GM18502 (cell line): ENCODE data around the gene KANSL3.
"Not testable (repeated sequence)": the region's sequence is repeated elsewhere in the genome, so short reads cannot be mapped to it uniquely, and the experiment has no call there.

ENCODE experiments used
- ATAC-seq: cut with Tn5 transposase; IDR thresholded peaks from one replicate; pipeline ENCODE4 v1.9.1; 2021; ENCODE audit warnings: mild to moderate bottlenecking; ENCODE audit not compliant: unreplicated experiment, poor library complexity

KANSL3 gene

DNA sequence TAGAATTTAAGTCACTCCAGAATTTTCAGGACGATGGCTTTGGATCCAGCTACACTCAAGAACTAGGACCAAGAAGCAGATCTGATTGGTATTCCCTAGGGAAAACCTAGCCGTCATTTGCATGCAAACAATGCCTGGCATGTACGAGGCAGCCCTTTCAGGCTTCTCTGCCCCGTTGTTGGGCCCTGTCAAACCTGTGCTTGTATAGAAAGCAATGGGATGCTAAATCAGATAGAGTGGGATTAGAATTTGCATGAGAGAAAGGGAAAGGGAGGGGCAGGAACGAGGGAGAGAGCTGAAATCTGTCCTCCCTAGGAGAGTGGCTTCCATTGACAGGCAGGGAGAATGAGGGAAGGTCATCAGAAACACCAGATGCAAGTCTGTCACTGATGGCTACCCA is 73.0 kb downstream of the KANSL3 start:
- ATAC-seq: no peak

DNA sequence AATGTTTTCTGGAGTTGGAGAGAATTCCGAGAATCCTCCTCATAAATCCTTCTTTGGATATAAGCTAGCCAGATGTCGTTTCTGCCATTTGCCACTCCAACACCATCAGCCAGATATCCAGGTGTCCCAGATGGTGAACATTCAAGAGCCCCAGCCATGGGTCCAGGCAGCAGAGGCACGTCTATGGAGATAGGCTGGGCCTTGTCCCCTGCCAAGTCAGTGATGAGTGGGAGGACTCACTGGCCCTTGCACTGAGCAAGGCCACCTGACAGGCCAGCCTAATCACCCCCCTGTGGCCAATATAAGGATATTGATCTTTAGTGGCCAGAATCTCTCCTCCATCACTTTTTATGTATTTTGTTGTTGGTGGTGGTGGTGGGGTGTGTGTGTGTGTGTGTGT is 73.5 kb downstream of the KANSL3 start:
- no peak for ATAC-seq

DNA sequence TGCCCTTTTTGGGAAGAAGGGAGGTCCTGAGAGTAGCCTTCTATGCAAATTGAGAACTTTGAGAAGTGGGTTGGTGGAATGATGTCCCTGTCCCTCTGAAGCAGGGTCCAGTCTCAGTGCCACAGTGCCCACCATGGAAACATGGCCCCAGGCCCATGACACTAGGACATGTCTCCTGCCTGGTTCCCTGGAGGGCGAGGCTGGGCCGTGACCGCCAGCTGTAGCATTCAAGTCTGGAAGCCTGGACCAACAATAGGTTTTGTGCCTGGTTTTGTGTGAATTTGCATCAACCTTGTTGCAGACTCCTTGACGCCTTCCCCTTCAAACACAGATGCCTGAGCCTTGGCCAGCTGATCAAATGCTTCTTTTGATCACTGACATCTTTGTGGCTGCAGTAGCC is 74.1 kb downstream of the KANSL3 start:
- ATAC-seq: no peak

DNA sequence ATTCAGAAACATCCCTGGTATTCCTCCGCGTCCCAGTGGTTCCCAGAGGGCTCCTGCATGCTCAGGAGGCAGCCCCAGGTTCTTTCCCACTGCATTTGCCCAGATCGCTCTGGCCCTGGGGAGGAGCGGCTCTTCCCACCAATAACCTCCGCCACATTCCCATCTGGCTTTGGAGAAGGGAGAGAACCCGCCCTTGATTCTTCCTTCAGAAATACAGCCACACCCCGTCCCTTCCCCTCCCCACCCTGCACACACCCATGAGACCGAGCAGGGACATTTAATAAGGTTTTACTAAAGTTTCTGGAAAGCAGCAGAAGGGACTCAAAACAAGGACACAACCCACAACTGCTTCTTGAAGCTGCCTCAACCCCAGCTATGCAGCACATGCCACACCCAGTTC is 79.6 kb downstream of the KANSL3 start:
- ATAC-seq: no peak

DNA sequence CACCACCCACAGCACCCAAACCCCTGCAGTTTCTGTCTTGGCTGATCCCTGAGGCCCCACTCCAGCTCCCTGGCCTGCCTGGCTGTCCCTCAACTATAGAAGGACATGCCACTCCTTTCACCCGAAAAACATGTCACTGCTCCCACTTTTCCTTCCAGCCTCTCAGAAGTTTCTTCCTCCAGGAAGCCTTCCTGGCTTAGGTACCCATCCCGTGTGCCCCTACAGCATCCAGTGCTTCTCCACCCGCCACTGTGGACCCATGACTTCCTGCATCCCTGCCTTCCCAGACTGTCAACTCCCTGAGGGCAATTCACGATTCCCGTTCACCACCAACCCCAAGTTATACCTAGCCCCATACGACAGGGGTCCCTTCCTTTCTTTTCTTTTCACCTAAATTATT is 80.1 kb downstream of the KANSL3 start:
- ATAC-seq: no peak

DNA sequence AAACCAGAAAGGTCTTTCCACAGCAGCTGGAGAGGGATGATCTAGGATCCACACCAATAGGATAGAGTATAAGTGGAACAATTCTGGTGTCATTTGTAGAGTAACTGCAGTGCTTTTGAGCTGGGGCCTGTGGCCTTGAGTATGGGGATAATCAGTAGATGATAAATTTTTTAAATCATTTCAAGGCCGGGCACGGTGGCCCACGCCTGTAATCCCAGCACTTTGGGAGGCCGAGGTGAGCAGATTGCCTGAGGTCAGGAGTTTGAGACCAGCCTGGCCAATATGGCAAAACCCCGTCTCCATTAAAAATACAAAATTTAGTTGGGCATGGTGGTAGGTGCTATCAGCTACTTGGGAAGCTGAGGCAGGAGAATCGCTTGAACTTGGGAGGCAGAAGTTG is 80.7 kb downstream of the KANSL3 start:
- not testable (repeated sequence) for ATAC-seq

DNA sequence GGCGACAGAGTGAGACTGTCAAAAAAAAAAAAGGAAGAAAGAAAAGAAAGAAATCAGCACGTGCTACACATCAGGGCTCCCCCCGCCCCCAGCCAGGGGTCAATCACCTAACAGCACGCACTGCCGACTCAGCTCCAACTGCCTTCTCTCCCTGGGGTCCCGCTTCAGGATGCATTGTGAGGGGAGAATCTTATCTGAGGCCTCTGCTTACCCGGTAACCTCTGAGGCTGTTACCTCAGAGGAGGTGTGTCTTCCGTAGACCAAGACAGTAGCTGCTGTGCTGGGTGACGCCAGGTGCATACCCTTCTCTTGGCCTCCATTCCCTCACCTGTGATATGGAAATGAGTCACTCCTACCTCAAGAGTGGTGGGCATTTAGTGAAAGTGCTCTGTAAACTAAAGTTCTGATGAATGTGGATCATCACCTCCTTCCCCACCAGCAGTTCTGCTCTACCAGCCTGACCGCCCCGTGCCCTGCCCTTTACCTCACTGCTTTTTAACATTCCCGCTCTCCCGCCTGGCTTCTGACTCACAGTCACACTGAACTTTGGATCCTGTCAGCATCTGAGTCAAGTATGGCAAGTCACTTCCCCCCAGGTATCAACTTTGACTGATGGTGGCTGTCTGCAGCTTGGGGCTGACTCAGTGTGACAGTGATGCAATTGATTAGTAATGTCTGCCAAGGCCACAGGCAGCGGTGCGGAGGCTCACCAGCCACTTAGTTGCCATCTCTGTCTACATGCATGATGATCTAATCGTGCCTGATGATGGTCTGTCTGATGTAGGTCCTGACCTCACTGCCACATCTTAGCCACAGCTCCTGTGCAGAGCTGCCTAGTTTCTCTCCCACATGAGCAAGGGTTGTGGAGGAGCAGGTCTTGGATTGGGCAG is 81.4 kb downstream of the KANSL3 start:
- no peak for ATAC-seq

DNA sequence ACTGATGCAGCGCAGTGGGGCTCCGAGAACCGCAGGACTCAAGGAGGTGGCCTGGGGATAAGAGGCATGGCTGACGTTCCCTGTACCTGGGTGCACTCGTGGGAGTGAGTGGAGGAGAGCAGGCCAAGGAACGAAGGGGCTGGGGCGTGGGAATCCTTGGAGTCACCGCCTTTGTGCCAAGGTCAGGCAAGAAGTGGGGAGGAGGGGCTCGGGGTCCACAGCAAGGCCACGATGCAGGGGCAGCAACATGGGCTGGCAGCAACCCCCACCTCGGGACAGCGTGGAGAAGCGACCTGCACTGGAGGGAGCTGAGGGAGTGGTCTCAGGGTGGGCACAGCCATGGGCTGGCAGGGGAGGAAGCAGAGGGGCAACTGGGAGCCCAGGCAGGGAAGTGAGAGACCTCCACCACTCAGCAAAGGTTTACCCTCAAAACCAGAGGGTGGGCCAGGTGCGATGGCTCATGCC is 82.9 kb downstream of the KANSL3 start:
- ATAC-seq: no peak

DNA sequence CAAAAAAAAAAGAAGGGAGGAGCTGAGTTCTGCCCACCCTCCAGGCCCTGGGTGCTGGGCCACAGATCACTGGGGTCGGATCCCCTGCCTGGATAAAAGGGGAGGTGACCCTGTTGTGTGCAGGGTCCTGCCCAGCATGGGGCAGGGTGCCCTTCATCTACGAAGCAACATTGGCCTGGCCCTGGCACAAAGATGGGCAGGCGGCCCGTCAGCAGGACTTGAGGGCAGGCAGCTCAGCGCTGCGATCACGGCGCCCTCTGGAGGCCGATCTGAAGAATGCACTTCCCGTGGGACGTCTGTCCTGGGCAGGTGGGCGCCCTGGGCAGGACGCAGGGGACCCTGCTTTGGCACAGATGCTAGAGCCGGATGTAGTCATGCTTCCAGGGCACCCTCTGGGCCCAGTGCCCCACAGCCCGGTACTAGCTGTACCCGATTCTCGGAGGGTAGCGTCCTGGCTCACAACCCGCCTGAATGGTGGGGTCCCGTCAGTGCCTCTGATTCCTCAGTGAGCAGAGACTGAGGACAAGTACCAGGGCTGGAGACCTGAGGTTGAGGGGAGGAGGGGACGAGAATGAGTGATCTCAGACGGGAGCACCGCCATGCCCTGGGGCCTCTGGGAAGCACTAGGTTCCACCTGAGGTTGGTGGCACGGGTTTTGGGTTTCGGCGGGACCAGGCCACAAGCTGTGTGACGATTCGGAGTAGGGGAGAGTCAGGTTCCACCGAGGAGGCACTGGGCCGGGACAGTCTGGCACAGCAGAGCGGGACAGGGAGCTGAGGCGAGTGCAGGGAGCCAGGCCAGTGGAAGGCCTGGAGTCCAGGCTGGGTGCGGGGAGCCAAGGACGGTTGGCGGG is 83.6 kb downstream of the KANSL3 start:
- peak; percentile 59 for ATAC-seq

DNA sequence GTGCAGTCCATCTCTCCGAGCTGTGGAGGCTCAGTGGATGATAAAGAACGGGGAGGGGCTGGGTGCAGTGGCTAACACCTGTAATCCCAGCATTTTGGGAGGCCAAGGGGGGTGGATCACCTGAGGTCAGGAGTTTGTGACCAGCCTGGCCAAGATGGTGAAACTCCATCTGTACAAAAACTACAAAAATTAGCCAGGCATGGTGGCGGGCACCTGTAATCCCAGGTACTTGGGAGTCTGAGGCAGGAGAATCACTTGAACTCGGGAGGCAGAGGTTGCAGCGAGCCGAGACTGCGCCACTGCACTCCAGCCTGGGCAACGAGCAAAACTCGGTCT is 84.2 kb downstream of the KANSL3 start:
- not testable (repeated sequence) for ATAC-seq

DNA sequence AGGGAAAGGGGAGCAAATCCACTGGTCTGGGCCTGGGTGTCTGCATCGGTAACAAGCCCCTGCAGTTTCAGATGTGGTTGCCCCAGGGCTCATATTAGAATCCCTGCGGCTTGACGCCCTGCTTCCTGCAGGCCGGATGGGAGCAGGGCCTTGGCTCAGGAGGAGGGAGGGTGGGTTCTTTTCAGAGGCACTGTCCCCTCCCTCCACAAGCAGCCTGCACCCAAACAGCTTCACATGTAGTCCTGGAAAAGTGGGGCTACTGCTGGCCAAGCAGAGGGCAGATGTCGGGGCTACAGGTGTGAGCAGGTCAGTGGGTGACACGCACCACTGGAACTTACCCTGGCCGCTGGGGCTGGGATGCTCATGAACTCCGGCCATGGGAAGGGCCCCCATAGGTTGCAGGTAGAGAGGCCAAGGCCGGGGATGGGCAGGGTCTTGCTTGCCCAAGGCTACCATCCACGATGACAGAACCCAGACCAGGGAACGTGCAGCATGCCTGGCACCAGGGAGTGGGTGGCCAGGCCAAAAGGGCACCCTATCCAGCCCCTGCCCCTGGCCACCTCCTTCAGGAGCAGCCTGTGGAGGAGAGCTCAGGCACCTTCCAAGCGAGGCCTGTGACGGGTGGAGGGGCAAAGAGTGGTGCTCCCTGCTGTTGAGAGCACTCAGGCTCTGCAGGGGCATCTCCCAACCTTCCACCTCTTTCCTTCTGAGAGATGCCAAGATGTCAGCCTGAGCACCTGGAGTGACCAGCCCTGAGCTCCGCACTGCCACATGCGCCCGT is 84.7 kb downstream of the KANSL3 start:
- ATAC-seq: no peak

DNA sequence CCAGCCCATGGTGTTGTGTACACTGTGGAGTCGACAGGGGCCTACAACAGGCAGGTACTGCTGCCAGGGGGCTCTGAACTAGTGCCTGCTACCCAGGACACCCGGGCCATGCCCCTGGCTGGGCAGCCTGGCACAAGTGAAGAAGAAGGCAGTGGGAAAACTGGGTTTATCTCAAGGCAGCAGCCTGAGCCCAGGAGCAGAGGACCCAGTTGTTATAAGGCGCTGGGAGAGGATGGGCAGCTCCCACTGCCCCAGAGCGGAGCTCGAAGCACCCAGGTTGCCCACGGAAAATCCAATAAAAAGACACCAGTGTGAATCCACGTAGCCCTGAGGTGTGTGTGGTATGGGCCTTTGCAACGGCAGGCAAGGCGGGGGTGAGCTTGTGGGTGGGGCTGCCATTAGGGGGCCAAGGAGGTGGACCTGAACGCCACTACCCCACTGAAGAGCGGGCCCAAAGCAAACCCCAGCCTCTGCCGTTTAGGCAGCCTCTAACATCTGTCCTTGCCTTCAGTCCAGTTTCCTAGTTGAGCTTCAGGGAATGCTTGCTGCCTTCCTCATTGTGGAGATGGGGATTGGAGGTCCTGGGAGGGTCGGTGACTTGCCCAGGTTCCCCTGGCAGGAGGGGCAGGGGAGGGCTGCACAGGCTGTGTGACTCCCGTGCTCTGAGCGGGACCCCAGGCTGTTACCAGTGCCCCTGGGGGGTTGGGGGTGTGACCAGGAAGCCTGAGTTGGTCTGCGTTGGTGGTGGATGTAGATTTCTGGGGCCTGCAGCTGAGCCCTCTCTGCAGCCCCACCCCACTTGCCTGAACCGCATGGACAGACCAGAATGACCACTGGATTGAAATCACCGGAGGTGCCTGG is 85.6 kb downstream of the KANSL3 start:
- ATAC-seq: no peak

DNA sequence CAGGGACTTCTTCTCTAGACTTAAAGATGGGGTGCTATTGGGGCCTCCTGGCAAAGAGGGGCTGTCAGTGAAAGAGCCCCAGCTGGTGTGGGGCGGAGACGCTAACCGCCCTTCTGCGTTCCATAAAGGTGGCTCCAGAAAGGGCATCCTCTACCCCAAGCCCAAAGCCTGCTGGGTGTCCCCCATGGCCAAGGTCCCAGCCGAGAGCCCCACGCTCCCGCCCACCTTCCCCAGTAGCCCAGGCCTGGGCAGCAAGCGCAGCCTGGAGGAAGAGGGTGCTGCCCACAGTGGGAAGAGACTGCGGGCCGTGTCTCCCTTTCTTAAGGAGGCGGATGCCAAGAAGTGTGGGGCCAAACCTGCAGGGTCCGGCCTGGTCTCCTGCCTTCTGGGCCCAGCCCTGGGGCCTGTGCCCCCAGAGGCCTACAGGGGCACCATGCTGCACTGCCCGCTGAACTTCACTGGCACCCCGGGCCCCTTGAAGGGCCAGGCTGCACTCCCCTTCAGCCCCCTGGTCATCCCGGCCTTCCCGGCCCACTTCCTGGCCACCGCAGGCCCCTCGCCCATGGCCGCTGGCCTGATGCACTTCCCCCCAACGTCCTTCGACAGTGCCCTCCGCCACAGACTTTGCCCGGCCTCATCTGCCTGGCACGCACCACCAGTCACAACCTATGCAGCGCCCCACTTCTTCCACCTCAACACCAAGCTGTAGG is 86.4 kb downstream of the KANSL3 start:
- ATAC-seq: no peak

DNA sequence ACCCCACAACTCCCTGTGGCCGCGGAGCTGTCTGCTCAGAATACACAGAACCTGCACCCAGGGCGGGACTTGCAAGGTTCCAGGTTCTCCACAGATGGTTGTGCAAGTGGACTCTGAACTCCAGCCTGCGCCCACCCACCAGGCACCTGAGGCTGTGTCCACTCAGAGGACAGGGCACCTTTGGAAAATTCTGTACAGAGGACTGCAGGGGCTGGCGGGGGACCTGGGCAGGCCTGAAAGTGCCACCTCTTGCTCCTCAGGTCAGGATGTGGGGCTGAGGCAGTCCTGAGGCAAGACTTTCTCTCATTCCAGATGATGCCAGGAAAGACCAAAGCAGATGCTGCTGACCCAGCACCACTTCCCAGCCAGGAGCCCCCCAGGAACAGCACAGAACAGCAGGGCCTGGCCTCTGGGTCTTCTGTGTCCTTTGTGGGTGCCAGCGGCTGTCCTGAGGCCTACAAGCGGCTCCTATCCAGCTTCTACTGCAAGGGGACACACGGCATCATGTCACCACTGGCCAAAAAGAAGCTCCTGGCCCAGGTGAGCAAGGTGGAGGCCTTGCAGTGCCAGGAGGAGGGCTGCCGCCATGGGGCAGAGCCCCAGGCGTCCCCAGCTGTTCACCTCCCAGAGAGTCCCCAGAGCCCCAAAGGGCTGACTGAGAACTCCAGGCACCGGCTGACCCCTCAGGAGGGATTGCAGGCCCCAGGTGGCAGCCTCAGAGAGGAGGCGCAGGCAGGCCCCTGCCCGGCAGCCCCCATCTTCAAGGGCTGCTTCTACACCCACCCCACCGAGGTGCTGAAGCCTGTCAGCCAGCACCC is 87.1 kb downstream of the KANSL3 start:
- ATAC-seq: no peak

DNA sequence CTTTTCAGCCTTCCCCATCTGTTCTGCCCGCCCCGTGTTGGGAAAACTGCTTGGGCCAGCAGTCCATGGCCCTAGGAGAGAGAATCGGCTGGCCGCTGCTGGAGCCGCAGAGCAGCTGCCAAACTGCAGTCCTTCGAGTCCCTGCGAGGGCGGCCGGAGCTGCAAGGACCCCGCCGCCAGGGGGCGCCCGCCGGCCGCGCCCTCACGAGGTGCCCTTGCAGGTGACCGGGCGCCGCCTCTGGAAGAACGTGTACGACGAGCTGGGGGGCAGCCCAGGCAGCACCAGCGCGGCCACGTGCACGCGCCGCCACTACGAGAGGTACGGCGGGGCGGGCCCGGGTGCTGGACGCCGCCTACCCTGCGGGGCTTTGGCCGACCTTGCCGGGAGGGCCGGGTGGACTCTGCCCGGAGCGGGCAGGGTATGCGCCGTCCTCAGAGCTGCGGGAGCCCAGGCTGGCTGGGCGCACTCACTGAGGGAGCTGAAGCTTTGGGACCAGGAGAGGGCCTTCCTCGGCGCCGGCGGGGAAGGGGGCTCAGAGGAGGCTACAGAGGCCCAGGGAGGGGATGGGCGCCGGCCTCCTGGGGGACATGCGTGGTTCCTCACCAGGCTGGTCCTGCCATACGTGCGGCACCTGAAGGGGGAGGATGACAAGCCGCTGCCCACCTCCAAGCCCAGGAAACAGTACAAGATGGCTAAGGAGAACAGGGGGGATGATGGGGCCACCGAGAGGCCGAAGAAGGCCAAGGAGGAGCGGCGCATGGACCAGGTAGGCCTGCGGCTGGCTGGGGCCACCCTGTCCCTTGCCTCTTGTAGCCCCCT is 87.9 kb downstream of the KANSL3 start:
- ATAC-seq: no peak

DNA sequence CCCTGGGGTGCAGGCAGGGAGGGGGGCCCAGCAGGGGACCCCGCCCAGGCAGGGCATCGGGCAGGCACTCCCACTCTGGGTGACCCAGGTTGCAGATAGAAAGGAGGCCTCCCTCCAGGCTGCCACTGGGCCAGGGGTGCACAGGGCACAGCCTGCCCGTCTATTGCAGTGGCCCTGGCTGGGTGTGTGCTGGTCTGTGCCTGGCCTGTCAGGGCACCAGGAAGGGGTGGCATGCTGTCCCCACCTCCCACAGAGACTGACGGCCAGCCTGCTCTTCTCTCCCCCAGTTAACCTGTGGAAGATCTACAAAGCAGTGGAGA is 88.7 kb downstream of the KANSL3 start:
- ATAC-seq: no peak

DNA sequence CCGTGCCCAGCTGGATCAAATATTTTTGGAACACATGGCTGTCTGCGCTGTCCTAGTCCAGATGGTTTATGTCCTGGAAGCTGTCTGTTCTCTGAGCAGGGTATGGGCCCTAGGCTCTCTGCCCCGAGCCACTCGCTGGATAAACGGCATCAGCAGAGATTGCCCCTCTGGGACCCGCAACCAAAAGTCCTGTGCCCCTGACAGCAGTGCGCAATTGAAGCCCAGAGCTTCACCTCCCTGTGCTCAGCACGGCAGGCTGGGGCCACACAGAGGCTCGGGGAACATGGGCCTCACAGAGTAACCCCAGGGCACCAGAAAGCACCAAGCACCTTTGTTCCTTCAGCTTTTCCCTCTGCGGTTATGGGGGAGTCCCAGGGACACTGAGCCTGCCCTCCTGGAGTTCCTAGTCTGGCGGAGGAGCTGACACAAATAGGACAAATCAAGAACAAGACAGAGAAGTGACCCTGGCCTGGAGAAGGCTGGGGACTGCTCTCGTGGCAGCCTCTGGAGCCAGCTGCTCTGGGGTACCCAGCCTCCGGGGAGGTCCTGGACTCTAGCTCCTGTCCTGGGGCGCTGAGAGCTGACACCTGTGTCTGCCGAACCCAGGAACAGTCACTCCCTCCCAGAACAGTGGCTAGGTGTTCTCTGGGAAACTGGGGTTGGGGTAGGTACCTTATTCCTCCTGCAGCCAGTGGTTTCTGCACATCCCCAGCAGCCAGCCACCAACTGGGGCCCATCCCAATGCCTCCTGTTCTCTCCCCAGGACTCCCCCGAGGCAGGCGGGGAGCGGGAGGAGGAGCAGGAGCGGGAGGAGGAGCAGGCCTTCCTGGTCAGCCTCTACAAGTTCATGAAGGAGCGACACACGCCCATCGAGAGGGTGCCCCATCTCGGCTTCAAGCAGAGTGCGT is 89.3 kb downstream of the KANSL3 start:
- no peak for ATAC-seq
